HEK293 (cell line): ENCODE results near the gene NHS.

Experiments
- CTCF ChIA-PET: fragments of 350-600 bp; formaldehyde crosslinking; extraction: SDS; loops from one replicate; lab custom pipeline; 2021; ENCODE audit warnings: antibody characterized with exemption; lab: Yijun Ruan, JAX
- POLR2A ChIA-PET: fragments of 300-600 bp; formaldehyde crosslinking; extraction: SDS; loops from one replicate; lab custom pipeline; 2020; ENCODE audit warnings: antibody characterized with exemption, inconsistent platforms; lab: Yijun Ruan, JAX
- H3K27ac ChIP-seq: fragments of 200-500 bp; sonication (Bioruptor generic); 2 replicates; pipeline ENCODE4 v1.5.1; 2014; ENCODE audit warnings: low read depth, low read length, control low read depth, inconsistent platforms; ENCODE audit errors: extremely low read depth
- H3K36me3 ChIP-seq, 2 experiments: fragments of 200-500 bp in 1 of 2; sonication (Bioruptor generic) in 1 of 2; 1 replicate in 1 of 2; 2 replicates in 1 of 2; pipeline ENCODE4 v1.5.1; 2014 to 2017; ENCODE audit warnings: inconsistent platforms in 2 of 2, low read length in 2 of 2; ENCODE audit not compliant: control insufficient read depth in 2 of 2, insufficient read depth in 1 of 2
- H3K4me1 ChIP-seq: fragments of 200-500 bp; sonication (Bioruptor generic); 2 replicates; pipeline ENCODE4 v1.5.1; 2014; ENCODE audit warnings: mild to moderate bottlenecking, low read length, inconsistent platforms; ENCODE audit not compliant: control insufficient read depth, insufficient read depth
- H3K4me3 ChIP-seq: 2 replicates; pipeline ENCODE4 v1.5.1; 2011; ENCODE audit warnings: low read depth, mild to moderate bottlenecking, control low read depth, low read length, moderate library complexity
- H3K9me3 ChIP-seq: fragments of 200-500 bp; sonication (Bioruptor generic); 2 replicates; pipeline ENCODE4 v1.5.1; 2014; ENCODE audit warnings: low read depth, low read length, inconsistent platforms; ENCODE audit not compliant: control insufficient read depth, insufficient read depth
- EGR2 ChIP-seq: fragments of 450-650 bp; formaldehyde crosslinking; IDR thresholded peaks from 2 replicates; pipeline ENCODE4 v1.5.1; 2016; ENCODE audit warnings: low read depth, missing biosample characterization, missing genetic modification characterization
- MYNN ChIP-seq: fragments of 450-650 bp; formaldehyde crosslinking; IDR thresholded peaks from 2 replicates; pipeline ENCODE4 v1.5.1; 2016; ENCODE audit warnings: missing biosample characterization, missing genetic modification characterization, borderline replicate concordance
- WT1 ChIP-seq: fragments of 450-650 bp; formaldehyde crosslinking; IDR thresholded peaks from 2 replicates; pipeline ENCODE4 v1.5.1; 2016; ENCODE audit warnings: missing biosample characterization, missing genetic modification characterization
- ZFHX2 ChIP-seq: fragments of 450-650 bp; formaldehyde crosslinking; conservative IDR thresholded peaks from 2 replicates; pipeline ENCODE4 v1.5.1; 2016; ENCODE audit warnings: missing biosample characterization, missing genetic modification characterization
- ZNF16 ChIP-seq: fragments of 450-650 bp; formaldehyde crosslinking; IDR thresholded peaks from 2 replicates; pipeline ENCODE4 v1.5.1; 2016; ENCODE audit warnings: low read depth, missing biosample characterization, missing genetic modification characterization
- ZNF174 ChIP-seq: fragments of 450-650 bp; formaldehyde crosslinking; IDR thresholded peaks from 2 replicates; pipeline ENCODE4 v1.5.0; 2017; ENCODE audit warnings: missing biosample characterization, mild to moderate bottlenecking, missing genetic modification characterization
- ZNF416 ChIP-seq: fragments of 450-650 bp; formaldehyde crosslinking; IDR thresholded peaks from 2 replicates; pipeline ENCODE4 v1.5.1; 2016; ENCODE audit warnings: missing biosample characterization, missing genetic modification characterization
- TF ChIP-seq, protein P1 (sequence below): fragments of 450-650 bp; formaldehyde crosslinking; IDR thresholded peaks from 2 replicates; pipeline ENCODE4 v1.5.1; 2017; ENCODE audit warnings: missing biosample characterization, missing genetic modification characterization
- TF ChIP-seq, protein P2 (sequence below): IDR thresholded peaks from 2 replicates; pipeline ENCODE4 v1.6.1; 2011; ENCODE audit warnings: mild to moderate bottlenecking, low read depth, low read length, borderline replicate concordance
- TF ChIP-seq, protein P3 (sequence below): fragments of 450-650 bp; formaldehyde crosslinking; IDR thresholded peaks from 2 replicates; pipeline ENCODE4 v1.5.1; 2016; ENCODE audit warnings: missing biosample characterization, missing genetic modification characterization, borderline replicate concordance
- TF ChIP-seq, protein P4 (sequence below): fragments of 450-650 bp; formaldehyde crosslinking; IDR thresholded peaks from 2 replicates; pipeline ENCODE4 v1.5.1; 2017; ENCODE audit warnings: missing biosample characterization, missing genetic modification characterization
- TF ChIP-seq, protein P5 (sequence below): fragments of 450-650 bp; formaldehyde crosslinking; IDR thresholded peaks from 2 replicates; pipeline ENCODE4 v1.5.1; 2016; ENCODE audit warnings: missing biosample characterization, missing genetic modification characterization

NHS gene

DNA sequence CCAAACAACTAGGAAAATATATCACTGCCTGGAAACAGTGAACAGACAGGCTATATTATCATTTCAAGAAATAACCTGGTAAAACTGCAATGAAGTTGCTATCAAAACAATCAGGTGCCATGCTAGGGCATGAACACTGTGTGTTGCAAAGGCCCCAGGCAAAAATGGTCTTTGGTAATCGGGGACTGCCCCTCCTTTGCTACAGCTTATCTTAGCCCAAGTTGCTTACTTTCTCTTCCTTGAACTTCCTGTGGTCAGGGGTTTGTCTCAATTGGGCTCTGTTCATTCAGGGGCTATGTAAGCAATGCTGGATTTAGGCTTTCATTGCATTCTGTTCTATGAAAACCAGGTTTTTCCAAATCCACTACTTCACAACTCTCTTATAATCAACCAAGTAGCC lies 392.7 kb downstream of the NHS start:
- Histone ChIP-seq H3K4me1 (no peaks in the 10 kb centered on the region), H3K36me3 (no peaks in the 10 kb centered on the region), H3K27ac (no peak overlapping the region), H3K4me3 (no peak overlapping the region), H3K9me3 (no peaks in the 10 kb centered on the region)
- TF ChIP-seq, protein P1, sequence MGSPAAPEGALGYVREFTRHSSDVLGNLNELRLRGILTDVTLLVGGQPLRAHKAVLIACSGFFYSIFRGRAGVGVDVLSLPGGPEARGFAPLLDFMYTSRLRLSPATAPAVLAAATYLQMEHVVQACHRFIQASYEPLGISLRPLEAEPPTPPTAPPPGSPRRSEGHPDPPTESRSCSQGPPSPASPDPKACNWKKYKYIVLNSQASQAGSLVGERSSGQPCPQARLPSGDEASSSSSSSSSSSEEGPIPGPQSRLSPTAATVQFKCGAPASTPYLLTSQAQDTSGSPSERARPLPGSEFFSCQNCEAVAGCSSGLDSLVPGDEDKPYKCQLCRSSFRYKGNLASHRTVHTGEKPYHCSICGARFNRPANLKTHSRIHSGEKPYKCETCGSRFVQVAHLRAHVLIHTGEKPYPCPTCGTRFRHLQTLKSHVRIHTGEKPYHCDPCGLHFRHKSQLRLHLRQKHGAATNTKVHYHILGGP (tag by site-specific recombination) = no peak
- TF ChIP-seq, protein P2, sequence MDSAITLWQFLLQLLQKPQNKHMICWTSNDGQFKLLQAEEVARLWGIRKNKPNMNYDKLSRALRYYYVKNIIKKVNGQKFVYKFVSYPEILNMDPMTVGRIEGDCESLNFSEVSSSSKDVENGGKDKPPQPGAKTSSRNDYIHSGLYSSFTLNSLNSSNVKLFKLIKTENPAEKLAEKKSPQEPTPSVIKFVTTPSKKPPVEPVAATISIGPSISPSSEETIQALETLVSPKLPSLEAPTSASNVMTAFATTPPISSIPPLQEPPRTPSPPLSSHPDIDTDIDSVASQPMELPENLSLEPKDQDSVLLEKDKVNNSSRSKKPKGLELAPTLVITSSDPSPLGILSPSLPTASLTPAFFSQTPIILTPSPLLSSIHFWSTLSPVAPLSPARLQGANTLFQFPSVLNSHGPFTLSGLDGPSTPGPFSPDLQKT = no peak
- POLR2A ChIA-PET = no interaction called here
- CTCF ChIA-PET = interaction anchor here (0.6 to 0.8 kb wide), 2 partner anchors 62 to 81 kb away, joined by 3 read pairs; no protein-coding TSS in a partner anchor

DNA sequence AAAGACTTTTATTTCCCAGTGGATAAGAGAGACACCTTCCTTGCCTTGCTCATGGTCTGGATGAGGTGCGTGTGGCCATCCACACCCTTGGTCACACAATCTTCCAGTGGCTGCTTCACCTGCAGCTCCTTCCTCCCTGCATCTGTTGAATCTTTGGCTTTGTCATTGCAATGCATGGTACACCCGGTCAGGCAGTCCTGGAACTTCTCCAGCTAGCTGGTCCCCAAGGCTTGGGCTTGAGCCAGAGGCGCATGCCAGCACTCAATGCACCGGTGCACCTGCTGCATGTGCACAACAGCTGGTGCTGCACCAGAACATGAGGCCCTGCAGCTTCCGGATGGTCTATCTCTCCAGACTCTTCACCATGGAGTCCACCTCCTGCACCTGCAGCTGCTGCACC lies 394.0 kb downstream of the NHS start:
- H3K36me3 ChIP-seq = no peaks in the 10 kb centered on the region
- H3K27ac ChIP-seq = no peak overlapping the region
- no peak overlapping the region for H3K4me3 ChIP-seq
- CTCF ChIA-PET = no interaction called here
- TF ChIP-seq ZNF16 (tag by site-specific recombination) (no peak), ZNF174 (tag by site-specific recombination) (no peak), ZNF416 (no peak), MYNN (tag by site-specific recombination) (no peak)
- TF ChIP-seq, protein P3, sequence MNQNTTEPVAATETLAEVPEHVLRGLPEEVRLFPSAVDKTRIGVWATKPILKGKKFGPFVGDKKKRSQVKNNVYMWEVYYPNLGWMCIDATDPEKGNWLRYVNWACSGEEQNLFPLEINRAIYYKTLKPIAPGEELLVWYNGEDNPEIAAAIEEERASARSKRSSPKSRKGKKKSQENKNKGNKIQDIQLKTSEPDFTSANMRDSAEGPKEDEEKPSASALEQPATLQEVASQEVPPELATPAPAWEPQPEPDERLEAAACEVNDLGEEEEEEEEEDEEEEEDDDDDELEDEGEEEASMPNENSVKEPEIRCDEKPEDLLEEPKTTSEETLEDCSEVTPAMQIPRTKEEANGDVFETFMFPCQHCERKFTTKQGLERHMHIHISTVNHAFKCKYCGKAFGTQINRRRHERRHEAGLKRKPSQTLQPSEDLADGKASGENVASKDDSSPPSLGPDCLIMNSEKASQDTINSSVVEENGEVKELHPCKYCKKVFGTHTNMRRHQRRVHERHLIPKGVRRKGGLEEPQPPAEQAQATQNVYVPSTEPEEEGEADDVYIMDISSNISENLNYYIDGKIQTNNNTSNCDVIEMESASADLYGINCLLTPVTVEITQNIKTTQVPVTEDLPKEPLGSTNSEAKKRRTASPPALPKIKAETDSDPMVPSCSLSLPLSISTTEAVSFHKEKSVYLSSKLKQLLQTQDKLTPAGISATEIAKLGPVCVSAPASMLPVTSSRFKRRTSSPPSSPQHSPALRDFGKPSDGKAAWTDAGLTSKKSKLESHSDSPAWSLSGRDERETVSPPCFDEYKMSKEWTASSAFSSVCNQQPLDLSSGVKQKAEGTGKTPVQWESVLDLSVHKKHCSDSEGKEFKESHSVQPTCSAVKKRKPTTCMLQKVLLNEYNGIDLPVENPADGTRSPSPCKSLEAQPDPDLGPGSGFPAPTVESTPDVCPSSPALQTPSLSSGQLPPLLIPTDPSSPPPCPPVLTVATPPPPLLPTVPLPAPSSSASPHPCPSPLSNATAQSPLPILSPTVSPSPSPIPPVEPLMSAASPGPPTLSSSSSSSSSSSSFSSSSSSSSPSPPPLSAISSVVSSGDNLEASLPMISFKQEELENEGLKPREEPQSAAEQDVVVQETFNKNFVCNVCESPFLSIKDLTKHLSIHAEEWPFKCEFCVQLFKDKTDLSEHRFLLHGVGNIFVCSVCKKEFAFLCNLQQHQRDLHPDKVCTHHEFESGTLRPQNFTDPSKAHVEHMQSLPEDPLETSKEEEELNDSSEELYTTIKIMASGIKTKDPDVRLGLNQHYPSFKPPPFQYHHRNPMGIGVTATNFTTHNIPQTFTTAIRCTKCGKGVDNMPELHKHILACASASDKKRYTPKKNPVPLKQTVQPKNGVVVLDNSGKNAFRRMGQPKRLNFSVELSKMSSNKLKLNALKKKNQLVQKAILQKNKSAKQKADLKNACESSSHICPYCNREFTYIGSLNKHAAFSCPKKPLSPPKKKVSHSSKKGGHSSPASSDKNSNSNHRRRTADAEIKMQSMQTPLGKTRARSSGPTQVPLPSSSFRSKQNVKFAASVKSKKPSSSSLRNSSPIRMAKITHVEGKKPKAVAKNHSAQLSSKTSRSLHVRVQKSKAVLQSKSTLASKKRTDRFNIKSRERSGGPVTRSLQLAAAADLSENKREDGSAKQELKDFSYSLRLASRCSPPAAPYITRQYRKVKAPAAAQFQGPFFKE (tag by site-specific recombination) = no peak
- TF ChIP-seq, protein P4, sequence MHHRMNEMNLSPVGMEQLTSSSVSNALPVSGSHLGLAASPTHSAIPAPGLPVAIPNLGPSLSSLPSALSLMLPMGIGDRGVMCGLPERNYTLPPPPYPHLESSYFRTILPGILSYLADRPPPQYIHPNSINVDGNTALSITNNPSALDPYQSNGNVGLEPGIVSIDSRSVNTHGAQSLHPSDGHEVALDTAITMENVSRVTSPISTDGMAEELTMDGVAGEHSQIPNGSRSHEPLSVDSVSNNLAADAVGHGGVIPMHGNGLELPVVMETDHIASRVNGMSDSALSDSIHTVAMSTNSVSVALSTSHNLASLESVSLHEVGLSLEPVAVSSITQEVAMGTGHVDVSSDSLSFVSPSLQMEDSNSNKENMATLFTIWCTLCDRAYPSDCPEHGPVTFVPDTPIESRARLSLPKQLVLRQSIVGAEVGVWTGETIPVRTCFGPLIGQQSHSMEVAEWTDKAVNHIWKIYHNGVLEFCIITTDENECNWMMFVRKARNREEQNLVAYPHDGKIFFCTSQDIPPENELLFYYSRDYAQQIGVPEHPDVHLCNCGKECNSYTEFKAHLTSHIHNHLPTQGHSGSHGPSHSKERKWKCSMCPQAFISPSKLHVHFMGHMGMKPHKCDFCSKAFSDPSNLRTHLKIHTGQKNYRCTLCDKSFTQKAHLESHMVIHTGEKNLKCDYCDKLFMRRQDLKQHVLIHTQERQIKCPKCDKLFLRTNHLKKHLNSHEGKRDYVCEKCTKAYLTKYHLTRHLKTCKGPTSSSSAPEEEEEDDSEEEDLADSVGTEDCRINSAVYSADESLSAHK (tag by site-specific recombination) = no peak
- no peaks in the 10 kb centered on the region for H3K9me3 ChIP-seq
- H3K4me1 ChIP-seq = no peaks in the 10 kb centered on the region
- POLR2A ChIA-PET = no interaction called here

DNA sequence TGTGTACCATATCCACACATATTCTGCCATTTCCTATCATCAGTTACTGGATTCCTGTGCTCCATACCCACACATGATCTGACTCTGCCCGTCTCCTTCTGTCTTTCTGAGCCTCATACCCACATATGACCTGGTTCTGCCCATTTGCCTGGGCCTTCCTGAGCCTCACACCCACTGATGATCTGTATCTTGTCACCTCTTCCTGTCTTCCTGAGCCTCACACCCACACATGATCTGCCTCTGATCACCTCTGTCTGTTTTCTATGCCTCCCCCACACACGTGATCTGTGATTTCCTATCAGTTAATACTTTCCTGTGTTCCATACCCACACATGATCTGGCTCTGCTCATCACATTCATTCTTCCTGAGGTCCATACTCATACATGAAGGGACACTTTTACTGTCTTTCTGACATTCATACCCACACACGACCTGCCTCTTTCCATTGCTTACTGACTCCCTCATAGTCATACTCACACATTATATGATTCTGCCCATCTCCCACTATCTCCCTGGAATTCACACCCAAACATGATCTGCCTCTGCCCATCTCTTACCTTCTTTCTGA lies 394.8 kb downstream of the NHS start:
- TF ChIP-seq WT1 (tag by site-specific recombination) = no peak
- TF ChIP-seq EGR2 = peak; percentile 66
- TF ChIP-seq ZFHX2 (tag by site-specific recombination) = peak; percentile 52
- TF ChIP-seq, protein P5, sequence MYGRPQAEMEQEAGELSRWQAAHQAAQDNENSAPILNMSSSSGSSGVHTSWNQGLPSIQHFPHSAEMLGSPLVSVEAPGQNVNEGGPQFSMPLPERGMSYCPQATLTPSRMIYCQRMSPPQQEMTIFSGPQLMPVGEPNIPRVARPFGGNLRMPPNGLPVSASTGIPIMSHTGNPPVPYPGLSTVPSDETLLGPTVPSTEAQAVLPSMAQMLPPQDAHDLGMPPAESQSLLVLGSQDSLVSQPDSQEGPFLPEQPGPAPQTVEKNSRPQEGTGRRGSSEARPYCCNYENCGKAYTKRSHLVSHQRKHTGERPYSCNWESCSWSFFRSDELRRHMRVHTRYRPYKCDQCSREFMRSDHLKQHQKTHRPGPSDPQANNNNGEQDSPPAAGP (tag by site-specific recombination) = no peak
- ChIA-PET CTCF (no interaction called here), POLR2A (no interaction called here)
- Histone ChIP-seq H3K9me3 (no peaks in the 10 kb centered on the region), H3K36me3 (no peaks in the 10 kb centered on the region), H3K27ac (no peak overlapping the region), H3K4me3 (no peak overlapping the region), H3K4me1 (no peaks in the 10 kb centered on the region)
